Measurements from ENCODE around the gene CDH15. TPM values are rescaled to one million over a fixed set of nuclear protein-coding genes. Genes with fewer than 3 reads are reported as not detected.

Gene CDH15
- total RNA-seq, 1 donor from 2014 or later = 0.18 TPM

GRCh38 chr16:89143911-89144675, 27.5 kb upstream of the CDH15 start:
- no peaks in the 10 kb centered on the region for H3K4me1 ChIP-seq (ENCODE audit: insufficient read depth, low read length)
- FAIRE-seq (no peak), DNase-seq (ENCODE audit: low read depth) (no peak)
- TF ChIP-seq, protein P1, sequence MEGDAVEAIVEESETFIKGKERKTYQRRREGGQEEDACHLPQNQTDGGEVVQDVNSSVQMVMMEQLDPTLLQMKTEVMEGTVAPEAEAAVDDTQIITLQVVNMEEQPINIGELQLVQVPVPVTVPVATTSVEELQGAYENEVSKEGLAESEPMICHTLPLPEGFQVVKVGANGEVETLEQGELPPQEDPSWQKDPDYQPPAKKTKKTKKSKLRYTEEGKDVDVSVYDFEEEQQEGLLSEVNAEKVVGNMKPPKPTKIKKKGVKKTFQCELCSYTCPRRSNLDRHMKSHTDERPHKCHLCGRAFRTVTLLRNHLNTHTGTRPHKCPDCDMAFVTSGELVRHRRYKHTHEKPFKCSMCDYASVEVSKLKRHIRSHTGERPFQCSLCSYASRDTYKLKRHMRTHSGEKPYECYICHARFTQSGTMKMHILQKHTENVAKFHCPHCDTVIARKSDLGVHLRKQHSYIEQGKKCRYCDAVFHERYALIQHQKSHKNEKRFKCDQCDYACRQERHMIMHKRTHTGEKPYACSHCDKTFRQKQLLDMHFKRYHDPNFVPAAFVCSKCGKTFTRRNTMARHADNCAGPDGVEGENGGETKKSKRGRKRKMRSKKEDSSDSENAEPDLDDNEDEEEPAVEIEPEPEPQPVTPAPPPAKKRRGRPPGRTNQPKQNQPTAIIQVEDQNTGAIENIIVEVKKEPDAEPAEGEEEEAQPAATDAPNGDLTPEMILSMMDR (IDR thresholded peaks at IDR 0.05; ENCODE audit: insufficient read depth, low read depth, low read length) = no peak
- no peak for TF ChIP-seq EZH2 (IDR thresholded peaks at IDR 0.05; ENCODE audit: insufficient read depth, low read length)
- H3K9ac ChIP-seq (ENCODE audit: low read length) = no peak overlapping the region
- no peak overlapping the region for H2AFZ ChIP-seq (ENCODE audit: low read depth, low read length)
- no peak overlapping the region for H3K4me3 Mint-ChIP-seq (ENCODE audit: unreplicated experiment)
- H3K27me3 ChIP-seq (ENCODE audit: insufficient read depth, low read length) = no peaks in the 10 kb centered on the region
- H3K27ac Mint-ChIP-seq (ENCODE audit: unreplicated experiment) = no peak overlapping the region
- H3K9me3 Mint-ChIP-seq (ENCODE audit: unreplicated experiment) = peaks cover 4% of the 10 kb centered on the region
- H4K20me1 ChIP-seq (ENCODE audit: insufficient read depth, low read length) = peaks cover 6% of the 10 kb centered on the region
- no peak overlapping the region for H3K4me3 ChIP-seq (ENCODE audit: insufficient read depth, low read depth, low read length)
- H3K4me1 Mint-ChIP-seq (ENCODE audit: low read depth, unreplicated experiment) = no peaks in the 10 kb centered on the region
- H3K27ac ChIP-seq (ENCODE audit: low read depth, low read length) = no peak overlapping the region
- H3K4me2 ChIP-seq (ENCODE audit: low read length) = no peak overlapping the region
- no peaks in the 10 kb centered on the region for H3K27me3 Mint-ChIP-seq (ENCODE audit: low read depth, unreplicated experiment)
- no peaks in the 10 kb centered on the region for H3K9me3 ChIP-seq (ENCODE audit: insufficient read depth, low read depth, low read length)
- peaks cover 19% of the 10 kb centered on the region for H3K36me3 Mint-ChIP-seq (ENCODE audit: low read depth, unreplicated experiment)
- no peaks in the 10 kb centered on the region for H3K36me3 ChIP-seq (ENCODE audit: insufficient read depth, low read length)
- no peaks in the 10 kb centered on the region for H3K79me2 ChIP-seq (ENCODE audit: insufficient read depth, low read length)

DNA sequence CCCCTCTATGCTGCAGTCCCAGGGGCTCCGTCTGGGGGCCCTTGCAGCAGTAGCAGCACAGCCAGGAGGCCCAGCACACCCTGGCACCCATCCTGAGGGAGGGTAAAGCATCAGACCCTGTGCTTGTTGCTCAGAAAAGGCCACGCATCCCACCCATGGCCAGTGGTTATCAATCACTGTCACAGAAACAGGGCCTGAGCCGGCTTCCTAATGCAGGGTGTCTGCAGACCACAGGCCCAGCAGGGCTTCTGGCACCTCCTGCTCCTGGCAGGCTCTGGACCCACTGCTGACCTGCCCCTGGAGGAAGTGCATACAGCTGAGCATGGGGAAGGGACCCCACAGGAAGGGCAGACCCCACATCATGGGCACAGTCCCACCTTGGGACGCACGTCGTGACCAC, 26.9 kb upstream of the CDH15 start:
- Histone ChIP-seq H3K27ac (ENCODE audit: low read depth, low read length) (no peak overlapping the region), H3K9ac (ENCODE audit: low read length) (no peak overlapping the region), H3K4me3 (ENCODE audit: insufficient read depth, low read depth, low read length) (no peak overlapping the region), H4K20me1 (ENCODE audit: insufficient read depth, low read length) (peaks cover 6% of the 10 kb centered on the region), H3K4me2 (ENCODE audit: low read length) (no peak overlapping the region), H3K9me3 (ENCODE audit: insufficient read depth, low read depth, low read length) (no peaks in the 10 kb centered on the region), H3K79me2 (ENCODE audit: insufficient read depth, low read length) (no peaks in the 10 kb centered on the region), H3K36me3 (ENCODE audit: insufficient read depth, low read length) (no peaks in the 10 kb centered on the region), H3K4me1 (ENCODE audit: insufficient read depth, low read length) (no peaks in the 10 kb centered on the region), H3K27me3 (ENCODE audit: insufficient read depth, low read length) (no peaks in the 10 kb centered on the region), H2AFZ (ENCODE audit: low read depth, low read length) (no peak overlapping the region)
- Mint-ChIP-seq H3K36me3 (ENCODE audit: low read depth, unreplicated experiment) (peaks cover 24% of the 10 kb centered on the region), H3K4me1 (ENCODE audit: low read depth, unreplicated experiment) (no peaks in the 10 kb centered on the region), H3K27me3 (ENCODE audit: low read depth, unreplicated experiment) (no peaks in the 10 kb centered on the region), H3K4me3 (ENCODE audit: unreplicated experiment) (no peak overlapping the region), H3K27ac (ENCODE audit: unreplicated experiment) (no peak overlapping the region), H3K9me3 (ENCODE audit: unreplicated experiment) (peaks cover 10% of the 10 kb centered on the region)
- FAIRE-seq (no peak), DNase-seq (ENCODE audit: low read depth) (no peak)
- TF ChIP-seq, protein P1 (IDR thresholded peaks at IDR 0.05; ENCODE audit: insufficient read depth, low read depth, low read length) = no peak
- TF ChIP-seq EZH2 (IDR thresholded peaks at IDR 0.05; ENCODE audit: insufficient read depth, low read length) = no peak

All from astrocyte (in vitro differentiated cells and primary cell).